ENCODE measurements around the gene IL18. TPM values are rescaled to one million over a fixed set of nuclear protein-coding genes. Genes with fewer than 3 reads are reported as not detected.

The IL18 gene
- total and polyA plus RNA-seq, 9 donors, result 0.31 to 3.8 (median 0.57) TPM

GRCh38 chr11:112127056-112127455 lies 36.8 kb downstream of the IL18 start:
- 100% methylated on average over 1 of the region's 2 CpGs for WGBS (ENCODE audit: insufficient coverage)
- no peak for DNase-seq
- Histone ChIP-seq H3K4me3 (ENCODE audit: low read length) (no peak overlapping the region), H3K27ac (ENCODE audit: low read length) (no peak overlapping the region), H3K36me3 (ENCODE audit: control insufficient read depth, insufficient read depth, low read length) (no peaks in the 10 kb centered on the region), H3K27me3 (ENCODE audit: control insufficient read depth, insufficient read depth, low read length) (no peaks in the 10 kb centered on the region), H3K9me3 (replicated peaks; ENCODE audit: control insufficient read depth, low read depth, low read length) (no peaks in the 10 kb centered on the region), H3K4me1 (ENCODE audit: control insufficient read depth, insufficient read depth, low read length) (peaks cover 7% of the 10 kb centered on the region)

GRCh38 chr11:112123129-112123528 lies 40.8 kb downstream of the IL18 start:
- Histone ChIP-seq H3K27ac (ENCODE audit: low read length) (no peak overlapping the region), H3K27me3 (ENCODE audit: control insufficient read depth, insufficient read depth, low read length) (no peaks in the 10 kb centered on the region), H3K4me1 (ENCODE audit: control insufficient read depth, insufficient read depth, low read length) (no peaks in the 10 kb centered on the region), H3K36me3 (ENCODE audit: control insufficient read depth, insufficient read depth, low read length) (no peaks in the 10 kb centered on the region), H3K4me3 (ENCODE audit: low read length) (no peak overlapping the region), H3K9me3 (replicated peaks; ENCODE audit: control insufficient read depth, low read depth, low read length) (no peaks in the 10 kb centered on the region)
- DNase-seq, result no peak
- whole genome bisulfite sequencing (ENCODE audit: insufficient coverage), result no CpG with 5 or more reads among the region's 4 CpGs

GRCh38 chr11:112121981-112122615 lies 41.8 kb downstream of the IL18 start:
- WGBS (ENCODE audit: insufficient coverage), result 75% methylated on average over 1 of the region's 5 CpGs
- Histone ChIP-seq H3K4me3 (ENCODE audit: low read length) (no peak overlapping the region), H3K27ac (ENCODE audit: low read length) (no peak overlapping the region), H3K36me3 (ENCODE audit: control insufficient read depth, insufficient read depth, low read length) (no peaks in the 10 kb centered on the region), H3K9me3 (replicated peaks; ENCODE audit: control insufficient read depth, low read depth, low read length) (no peaks in the 10 kb centered on the region), H3K4me1 (ENCODE audit: control insufficient read depth, insufficient read depth, low read length) (no peaks in the 10 kb centered on the region), H3K27me3 (ENCODE audit: control insufficient read depth, insufficient read depth, low read length) (no peaks in the 10 kb centered on the region)
- no peak for DNase-seq

GRCh38 chr11:112118176-112118575 lies 45.7 kb downstream of the IL18 start:
- no peaks in the 10 kb centered on the region for H3K9me3 ChIP-seq (replicated peaks; ENCODE audit: control insufficient read depth, low read depth, low read length)
- WGBS (ENCODE audit: insufficient coverage), result 86% methylated on average over 1 of the region's 2 CpGs

GRCh38 chr11:112115386-112115785 lies 48.5 kb downstream of the IL18 start:
- no peaks in the 10 kb centered on the region for H3K27me3 ChIP-seq (ENCODE audit: control insufficient read depth, insufficient read depth, low read length)
- H3K36me3 ChIP-seq (ENCODE audit: control insufficient read depth, insufficient read depth, low read length), result no peaks in the 10 kb centered on the region
- H3K4me3 ChIP-seq (ENCODE audit: low read length), result no peak overlapping the region
- H3K9me3 ChIP-seq (replicated peaks; ENCODE audit: control insufficient read depth, low read depth, low read length), result no peaks in the 10 kb centered on the region
- 25% methylated on average over 1 of the region's 5 CpGs for WGBS (ENCODE audit: insufficient coverage)
- H3K4me1 ChIP-seq (ENCODE audit: control insufficient read depth, insufficient read depth, low read length), result no peaks in the 10 kb centered on the region
- no peak overlapping the region for H3K27ac ChIP-seq (ENCODE audit: low read length)
- DNase-seq, result no peak

More at GRCh38 chr11:112118176-112118575, 45.7 kb downstream of the IL18 start:
- Histone ChIP-seq H3K27ac (ENCODE audit: low read length) (no peak overlapping the region), H3K36me3 (ENCODE audit: control insufficient read depth, insufficient read depth, low read length) (no peaks in the 10 kb centered on the region), H3K4me3 (ENCODE audit: low read length) (no peak overlapping the region), H3K27me3 (ENCODE audit: control insufficient read depth, insufficient read depth, low read length) (no peaks in the 10 kb centered on the region), H3K4me1 (ENCODE audit: control insufficient read depth, insufficient read depth, low read length) (no peaks in the 10 kb centered on the region)
- no peak for DNase-seq

- H3K27ac ChIP-seq (ENCODE audit: low read length), result no peak overlapping the region
- H3K36me3 ChIP-seq (ENCODE audit: control insufficient read depth, insufficient read depth, low read length), result no peaks in the 10 kb centered on the region
- no peaks in the 10 kb centered on the region for H3K9me3 ChIP-seq (replicated peaks; ENCODE audit: control insufficient read depth, low read depth, low read length)
- no peaks in the 10 kb centered on the region for H3K27me3 ChIP-seq (ENCODE audit: control insufficient read depth, insufficient read depth, low read length)
- H3K4me3 ChIP-seq (ENCODE audit: low read length), result no peak overlapping the region
- 100% methylated on average over 1 of the region's 2 CpGs for WGBS (ENCODE audit: insufficient coverage)
- DNase-seq, result no peak
- H3K4me1 ChIP-seq (ENCODE audit: control insufficient read depth, insufficient read depth, low read length), result no peaks in the 10 kb centered on the region
Observed at GRCh38 chr11:112114460-112114859, 49.4 kb downstream of the IL18 start.

GRCh38 chr11:112113539-112114457 lies 50.1 kb downstream of the IL18 start:
- Histone ChIP-seq H3K9me3 (replicated peaks; ENCODE audit: control insufficient read depth, low read depth, low read length) (no peaks in the 10 kb centered on the region), H3K4me3 (ENCODE audit: low read length) (no peak overlapping the region), H3K36me3 (ENCODE audit: control insufficient read depth, insufficient read depth, low read length) (no peaks in the 10 kb centered on the region), H3K27me3 (ENCODE audit: control insufficient read depth, insufficient read depth, low read length) (no peaks in the 10 kb centered on the region), H3K4me1 (ENCODE audit: control insufficient read depth, insufficient read depth, low read length) (no peaks in the 10 kb centered on the region), H3K27ac (ENCODE audit: low read length) (no peak overlapping the region)
- 63% methylated on average over 1 of the region's 6 CpGs for WGBS (ENCODE audit: insufficient coverage)
- DNase-seq, result peak; percentile 69

GRCh38 chr11:112106070-112106469 lies 57.8 kb downstream of the IL18 start:
- Histone ChIP-seq H3K27me3 (ENCODE audit: control insufficient read depth, insufficient read depth, low read length) (no peaks in the 10 kb centered on the region), H3K27ac (ENCODE audit: low read length) (no peak overlapping the region), H3K4me3 (ENCODE audit: low read length) (no peak overlapping the region), H3K36me3 (ENCODE audit: control insufficient read depth, insufficient read depth, low read length) (no peaks in the 10 kb centered on the region), H3K9me3 (replicated peaks; ENCODE audit: control insufficient read depth, low read depth, low read length) (no peaks in the 10 kb centered on the region), H3K4me1 (ENCODE audit: control insufficient read depth, insufficient read depth, low read length) (no peaks in the 10 kb centered on the region)
- no peak for DNase-seq
- no CpG with 5 or more reads among the region's 8 CpGs for WGBS (ENCODE audit: insufficient coverage)

- DNase-seq, result no peak
- Histone ChIP-seq H3K4me1 (ENCODE audit: control insufficient read depth, insufficient read depth, low read length) (no peaks in the 10 kb centered on the region), H3K27me3 (ENCODE audit: control insufficient read depth, insufficient read depth, low read length) (no peaks in the 10 kb centered on the region), H3K36me3 (ENCODE audit: control insufficient read depth, insufficient read depth, low read length) (no peaks in the 10 kb centered on the region), H3K4me3 (ENCODE audit: low read length) (no peak overlapping the region), H3K9me3 (replicated peaks; ENCODE audit: control insufficient read depth, low read depth, low read length) (no peaks in the 10 kb centered on the region), H3K27ac (ENCODE audit: low read length) (no peak overlapping the region)
- no CpG with 5 or more reads among the region's 6 CpGs for WGBS (ENCODE audit: insufficient coverage)
Observed at GRCh38 chr11:112103446-112103845, 60.4 kb downstream of the IL18 start.

GRCh38 chr11:112100462-112100861 lies 63.4 kb downstream of the IL18 start:
- DNase-seq, result no peak
- no CpG with 5 or more reads among the region's 2 CpGs for WGBS (ENCODE audit: insufficient coverage)
- no peaks in the 10 kb centered on the region for H3K4me1 ChIP-seq (ENCODE audit: control insufficient read depth, insufficient read depth, low read length)
- peaks cover 10% of the 10 kb centered on the region for H3K36me3 ChIP-seq (ENCODE audit: control insufficient read depth, insufficient read depth, low read length)
- no peaks in the 10 kb centered on the region for H3K27me3 ChIP-seq (ENCODE audit: control insufficient read depth, insufficient read depth, low read length)
- no peak overlapping the region for H3K4me3 ChIP-seq (ENCODE audit: low read length)
- H3K27ac ChIP-seq (ENCODE audit: low read length), result no peak overlapping the region
- H3K9me3 ChIP-seq (replicated peaks; ENCODE audit: control insufficient read depth, low read depth, low read length), result no peaks in the 10 kb centered on the region
